Esophagus squamous epithelium (tissue), 5 donors: ENCODE measurements around the gene ST6GALNAC3. TPM values are rescaled to one million over a fixed set of nuclear protein-coding genes. Genes with fewer than 3 reads are reported as not detected.
A peak's percentile ranks its signal among the peaks of the same experiment; 100 is the strongest.

Experiments
- DNase-seq: peaks from one replicate; lab custom pipeline; 2025; lab: John Stamatoyannopoulos, UW
- H3K27ac ChIP-seq, 4 donors: fragments of 200-600 bp; sonication (generic); one replicate each; pipeline ENCODE4 v1.5.1; 2016 to 2019; ENCODE audit warnings: mild to moderate bottlenecking in 1 of 4
- H3K27me3 ChIP-seq, 4 donors: fragments of 200-600 bp; sonication (generic); 1 replicate in 3 of 4; 2 replicates in 1 of 4; pipeline versions ENCODE4 v1.5.1 to v1.6.0; 2017 to 2021; ENCODE audit warnings: antibody characterized with exemption in 1 of 4
- H3K36me3 ChIP-seq, 3 donors: fragments of 200-600 bp; sonication (generic); one replicate each; pipeline ENCODE4 v1.5.1; 2016 to 2019
- H3K4me1 ChIP-seq, 3 donors: fragments of 200-600 bp; sonication (generic); one replicate each; pipeline ENCODE4 v1.5.1; 2017 to 2019
- H3K4me3 ChIP-seq, 4 donors: fragments of 200-600 bp; sonication (generic); 1 replicate in 3 of 4; 2 replicates in 1 of 4; pipeline ENCODE4 v1.5.1; 2016 to 2019; ENCODE audit warnings: mild to moderate bottlenecking in 2 of 4, moderate library complexity in 1 of 4
- H3K9me3 ChIP-seq, 3 donors: fragments of 200-600 bp; sonication (generic); one replicate each; pipeline ENCODE4 v1.5.1; 2016 to 2019
- CTCF ChIP-seq, 6 experiments: fragments of 450-650 bp in 4 of 6; fragments of 200-600 bp in 2 of 6; sonication (generic) in 2 of 6; IDR thresholded peaks; one replicate each; pipeline ENCODE4 v1.5.1; 2016 to 2019; ENCODE audit warnings: antibody characterized with exemption in 6 of 6, mild to moderate bottlenecking in 4 of 6, moderate library complexity in 4 of 6
- POLR2A ChIP-seq, 4 donors: fragments of 450-650 bp; IDR thresholded peaks; one replicate each; pipeline ENCODE4 v1.6.1; 2017; ENCODE audit warnings: antibody characterized with exemption in 4 of 4, mild to moderate bottlenecking in 4 of 4, moderate library complexity in 3 of 4
- WGBS, 2 donors: methylation state at CpG; one replicate each; pipeline ENCODE4 v1.1.5; 2018; 5-methylcytosine and 5-hydroxymethylcytosine counted together
- intact Hi-C: fragments of 100-400 bp; cut with DNase I; formaldehyde crosslinking; loops from one replicate; pipeline ENCODE4 v1.15.0; 2022
- total RNA-seq, 4 donors: library from RNA; depleted of rRNA; stranded (reverse); fragments of >200 nt; gene quantifications; one replicate each; pipeline ENCODE4 v1.1.0, GENCODE V29; 2016
- donor health status: DM: yes; HTN: yes; CAD: no.

ST6GALNAC3 gene
- total RNA-seq, 4 donors from 2014 or later, result 0.27 to 4.3 (median 2.2) TPM

- 63 to 82% methylated on average over 2 of the region's 2 CpGs for WGBS, 2 donors
- no peaks in the 10 kb centered on the region for H3K27me3 ChIP-seq
- H3K36me3 ChIP-seq, result no peaks in the 10 kb centered on the region
- no peak overlapping the region for H3K27ac ChIP-seq
- TF ChIP-seq POLR2A (IDR thresholded peaks at IDR 0.05), result no peak
- no peak for TF ChIP-seq CTCF (IDR thresholded peaks at IDR 0.05)
- DNase-seq, result no peak
- H3K4me1 ChIP-seq, result peaks cover 0 to 6% (median 0%) of the 10 kb centered on the region in 3 donors
- no peaks in the 10 kb centered on the region for H3K9me3 ChIP-seq
- H3K4me3 ChIP-seq, result no peak overlapping the region
- intact Hi-C loops, result no loop called here
Measured at GRCh38 chr1:76148460-76148859, 73.9 kb downstream of the ST6GALNAC3 start.

GRCh38 chr1:76153841-76154205 is 79.3 kb downstream of the ST6GALNAC3 start:
- H3K4me1 ChIP-seq, result peaks cover 0 to 16% (median 7%) of the 10 kb centered on the region in 3 donors
- H3K4me3 ChIP-seq, result peak overlapping the region in 1 of 4 donors; percentile 64
- no peak for TF ChIP-seq CTCF (IDR thresholded peaks at IDR 0.05)
- no peak for TF ChIP-seq POLR2A (IDR thresholded peaks at IDR 0.05)
- intact Hi-C loops, result no loop called here
- no peaks in the 10 kb centered on the region for H3K27me3 ChIP-seq
- H3K9me3 ChIP-seq, result no peaks in the 10 kb centered on the region
- DNase-seq, result no peak
- H3K36me3 ChIP-seq, result no peaks in the 10 kb centered on the region
- no peak overlapping the region for H3K27ac ChIP-seq
- 66 to 94% methylated on average over 2 to 8 of the region's 8 CpGs for WGBS, 2 donors

- intact Hi-C loops, result no loop called here
- H3K4me3 ChIP-seq, result peak overlapping the region in 3 of 4 donors; percentile 35 to 64 (median 42)
Measured at GRCh38 chr1:76154206-76154956, 79.8 kb downstream of the ST6GALNAC3 start.

GRCh38 chr1:76156987-76157386 is 82.4 kb downstream of the ST6GALNAC3 start:
- H3K36me3 ChIP-seq, result no peaks in the 10 kb centered on the region
- H3K4me3 ChIP-seq, result no peak overlapping the region
- no peaks in the 10 kb centered on the region for H3K9me3 ChIP-seq
- no peak overlapping the region for H3K27ac ChIP-seq
- whole genome bisulfite sequencing, 2 donors, result 76 to 90% methylated on average over 2 to 4 of the region's 4 CpGs
- TF ChIP-seq CTCF (IDR thresholded peaks at IDR 0.05) (no peak), POLR2A (IDR thresholded peaks at IDR 0.05) (no peak)
- intact Hi-C loops, result no loop called here
- no peak for DNase-seq
- H3K27me3 ChIP-seq, result no peaks in the 10 kb centered on the region
- H3K4me1 ChIP-seq, result peaks cover 0 to 11% (median 7%) of the 10 kb centered on the region in 3 donors

More at GRCh38 chr1:76154206-76154956, 79.8 kb downstream of the ST6GALNAC3 start:
- 3 to 6% methylated on average over 11 to 15 of the region's 17 CpGs for WGBS, 2 donors
- Histone ChIP-seq H3K36me3 (no peaks in the 10 kb centered on the region), H3K4me1 (peaks cover 0 to 16% (median 7%) of the 10 kb centered on the region in 3 donors), H3K27me3 (no peaks in the 10 kb centered on the region), H3K9me3 (no peaks in the 10 kb centered on the region), H3K27ac (peak overlapping the region in 3 of 4 donors; percentile 54 to 73 (median 55))
- TF ChIP-seq CTCF (IDR thresholded peaks at IDR 0.05), result peak; percentile 62 to 94 (median 90)
- TF ChIP-seq POLR2A (IDR thresholded peaks at IDR 0.05), result no peak
- DNase-seq, result peak; percentile 33

- intact Hi-C loops, result no loop called here
- Histone ChIP-seq H3K4me3 (no peak overlapping the region), H3K36me3 (no peaks in the 10 kb centered on the region), H3K9me3 (no peaks in the 10 kb centered on the region), H3K27me3 (no peaks in the 10 kb centered on the region), H3K4me1 (peaks cover 0 to 11% (median 7%) of the 10 kb centered on the region in 3 donors), H3K27ac (no peak overlapping the region)
- no peak for TF ChIP-seq CTCF (IDR thresholded peaks at IDR 0.05)
- no peak for TF ChIP-seq POLR2A (IDR thresholded peaks at IDR 0.05)
- WGBS, 2 donors, result 61 to 78% methylated on average over 4 of the region's 4 CpGs
- no peak for DNase-seq
Measured at GRCh38 chr1:76158126-76158525, 83.6 kb downstream of the ST6GALNAC3 start.
